A549 (cell line): Measurements from ENCODE around the gene IHH. TPM values are rescaled to one million over a fixed set of nuclear protein-coding genes. Genes with fewer than 3 reads are reported as not detected.

Experiments
- ATAC-seq, 2 experiments: fragments of 200-7000 bp in 1 of 2; fragments of >200 bp in 1 of 2; cut with Nextera tagmentation in 1 of 2; cut with Tn5 transposase in 1 of 2; 3 replicates each; pipeline versions ENCODE4 v1.8.0 to v1.9.1; 2018 to 2020; ENCODE audit warnings: mild to moderate bottlenecking in 1 of 2, moderate library complexity in 1 of 2
- CTCF ChIA-PET: fragments of 300-600 bp; sonication (Branson Sonifier 250); formaldehyde crosslinking; extraction: SDS; loops from one replicate; lab custom pipeline; 2021; ENCODE audit warnings: antibody characterized with exemption, inconsistent platforms; lab: Yijun Ruan, JAX
- POLR2A ChIA-PET: fragments of 350-600 bp; formaldehyde crosslinking; extraction: SDS; loops from one replicate; lab custom pipeline; 2021; ENCODE audit warnings: antibody characterized with exemption, inconsistent platforms; lab: Yijun Ruan, JAX
- DNase-seq, 2 experiments: peaks; one replicate each; pipeline versions ENCODE4 v3.0.0 to v3.0.0-alpha.2; 2011 to 2016; ENCODE audit warnings: low read depth in 1 of 2, low spot score in 1 of 2
- FAIRE-seq: peaks from 2 replicates; lab custom pipeline; 2011; peaks lifted over from hg19 to GRCh38; lab: Jason Lieb, UNC
- H3K27ac ChIP-seq, 2 experiments: fragments of >200 bp; sonication (Bioruptor Twin); formaldehyde crosslinking; 3 replicates each; pipeline ENCODE4 v1.5.1; 2016 to 2017
- H3K4me1 ChIP-seq: fragments of >200 bp; sonication (Bioruptor Twin); formaldehyde crosslinking; 3 replicates; pipeline ENCODE4 v1.6.1; 2016
- H3K4me2 ChIP-seq: fragments of >200 bp; sonication (Bioruptor Twin); formaldehyde crosslinking; 3 replicates; pipeline ENCODE4 v1.6.1; 2016
- H3K4me3 ChIP-seq: fragments of >200 bp; sonication (Bioruptor Twin); formaldehyde crosslinking; 3 replicates; pipeline ENCODE4 v1.5.1; 2016
- H3K9me3 ChIP-seq: fragments of >200 bp; sonication (Bioruptor Twin); formaldehyde crosslinking; 3 replicates; pipeline ENCODE4 v1.6.1; 2016
- ATOH8 ChIP-seq: fragments of 250-450 bp; sonication (Bioruptor Pico); IDR thresholded peaks from 2 replicates; pipeline ENCODE4 v1.5.0; 2020; ENCODE audit warnings: low read depth, mild to moderate bottlenecking, moderate library complexity
- BHLHE40 ChIP-seq: IDR thresholded peaks from 2 replicates; pipeline ENCODE4 v1.6.1; 2012; ENCODE audit warnings: low read depth, low read length, inconsistent platforms
- CBX8 ChIP-seq: fragments of 200-600 bp; sonication (generic); IDR thresholded peaks from 2 replicates; pipeline ENCODE4 v1.6.1; 2016
- E2F6 ChIP-seq: IDR thresholded peaks from 2 replicates; pipeline ENCODE4 v1.6.1; 2012; ENCODE audit warnings: low read depth, borderline replicate concordance
- EHMT2 ChIP-seq: fragments of 200-600 bp; sonication (generic); IDR thresholded peaks from 2 replicates; pipeline ENCODE4 v1.6.1; 2016; ENCODE audit warnings: antibody characterized with exemption, low read depth, mild to moderate bottlenecking, moderate library complexity
- ESRRA ChIP-seq: fragments of 150-350 bp; IDR thresholded peaks from 2 replicates; pipeline ENCODE4 v1.6.1; 2014; ENCODE audit warnings: mild to moderate bottlenecking, low read length, borderline replicate concordance
- FOSB ChIP-seq: fragments of 250-450 bp; sonication (Bioruptor Pico); IDR thresholded peaks from 2 replicates; pipeline ENCODE4 v1.5.0; 2020; ENCODE audit warnings: mild to moderate bottlenecking, moderate library complexity
- FOXS1 ChIP-seq: fragments of 250-450 bp; sonication (Bioruptor Pico); IDR thresholded peaks from 2 replicates; pipeline ENCODE4 v1.5.0; 2020; ENCODE audit warnings: mild to moderate bottlenecking, moderate library complexity
- HEYL ChIP-seq: fragments of 250-450 bp; sonication (Bioruptor Pico); IDR thresholded peaks from 2 replicates; pipeline ENCODE4 v1.8.0; 2021; ENCODE audit warnings: mild to moderate bottlenecking, moderate library complexity
- HMGXB4 ChIP-seq: fragments of 250-450 bp; sonication (Bioruptor Pico); IDR thresholded peaks from 2 replicates; pipeline ENCODE4 v1.5.0; 2021; ENCODE audit warnings: mild to moderate bottlenecking, moderate library complexity, borderline replicate concordance
- KDM5A ChIP-seq: fragments of 200-600 bp; sonication (generic); IDR thresholded peaks from 2 replicates; pipeline ENCODE4 v1.6.1; 2016; ENCODE audit warnings: antibody characterized with exemption, mild to moderate bottlenecking
- NFE2L2 ChIP-seq: fragments of 150-350 bp; conservative IDR thresholded peaks from 2 replicates; pipeline ENCODE4 v1.6.1; 2014; ENCODE audit warnings: low read length
- RARB ChIP-seq: fragments of 250-450 bp; sonication (Bioruptor Pico); IDR thresholded peaks from 2 replicates; pipeline ENCODE4 v1.8.0; 2021; ENCODE audit warnings: mild to moderate bottlenecking, moderate library complexity
- RCOR1 ChIP-seq: fragments of 150-350 bp; IDR thresholded peaks from 2 replicates; pipeline ENCODE4 v1.6.1; 2014; ENCODE audit warnings: antibody characterized with exemption, low read length, low read depth
- SREBF2 ChIP-seq: fragments of 450-650 bp; IDR thresholded peaks from 2 replicates; pipeline ENCODE4 v1.6.1; 2014; ENCODE audit warnings: mild to moderate bottlenecking, moderate library complexity
- TP53 ChIP-seq: fragments of 250-450 bp; sonication (Bioruptor Pico); IDR thresholded peaks from 2 replicates; pipeline ENCODE4 v1.5.0; 2021; ENCODE audit warnings: mild to moderate bottlenecking, moderate library complexity
- ZSCAN20 ChIP-seq: fragments of 250-450 bp; sonication (Bioruptor Pico); IDR thresholded peaks from 2 replicates; pipeline ENCODE4 v1.8.0; 2022; ENCODE audit warnings: mild to moderate bottlenecking, moderate library complexity
- WGBS: methylation state at CpG from one replicate; pipeline ENCODE4 v1.1.6; 2017; ENCODE audit errors: missing lambda C conversion rate; 5-methylcytosine and 5-hydroxymethylcytosine counted together
- polyA plus RNA-seq, 4 experiments: library from polyadenylated mRNA; depleted of rRNA in 3 of 4; stranded (reverse); fragments of >200 nt; fragmentation: RNase III in 1 of 4; extraction: RNeasy Plus Mini Kit Qiagen cat#74134 plus additional on column Dnase treatment in 1 of 4; gene quantifications; 2 replicates in 3 of 4; 3 replicates in 1 of 4; pipeline ENCODE4 v1.2.3, GENCODE V29; 2011 to 2017
- TF ChIP-seq, protein P1 (sequence below): fragments of 150-350 bp; IDR thresholded peaks from 2 replicates; pipeline ENCODE4 v1.6.1; 2014; ENCODE audit warnings: low read depth, mild to moderate bottlenecking, low read length
- TF ChIP-seq, protein P2 (sequence below): fragments of >200 bp; sonication (Bioruptor Twin); formaldehyde crosslinking; IDR thresholded peaks from 3 replicates; pipeline ENCODE4 v1.5.1; 2016

Gene IHH
- polyA plus RNA-seq, 2 of the 4 experiments (the other 2 are of a cell fraction), result 0.13 TPM; not detected in 1

- no peak for TF ChIP-seq TP53
- TF ChIP-seq, protein P1, sequence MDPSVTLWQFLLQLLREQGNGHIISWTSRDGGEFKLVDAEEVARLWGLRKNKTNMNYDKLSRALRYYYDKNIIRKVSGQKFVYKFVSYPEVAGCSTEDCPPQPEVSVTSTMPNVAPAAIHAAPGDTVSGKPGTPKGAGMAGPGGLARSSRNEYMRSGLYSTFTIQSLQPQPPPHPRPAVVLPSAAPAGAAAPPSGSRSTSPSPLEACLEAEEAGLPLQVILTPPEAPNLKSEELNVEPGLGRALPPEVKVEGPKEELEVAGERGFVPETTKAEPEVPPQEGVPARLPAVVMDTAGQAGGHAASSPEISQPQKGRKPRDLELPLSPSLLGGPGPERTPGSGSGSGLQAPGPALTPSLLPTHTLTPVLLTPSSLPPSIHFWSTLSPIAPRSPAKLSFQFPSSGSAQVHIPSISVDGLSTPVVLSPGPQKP, result no peak
- no peak for TF ChIP-seq EHMT2
- TF ChIP-seq RCOR1, result no peak
- no peak for TF ChIP-seq HEYL (CRISPR knock-in tag)
- TF ChIP-seq ESRRA, result no peak
- TF ChIP-seq FOSB (CRISPR knock-in tag), result no peak
- TF ChIP-seq SREBF2, result no peak
- TF ChIP-seq, all 56 proteins: peak for 0
These were observed 34.8 kb downstream of the IHH start (continued) for GRCh38 chr2:219025637-219026585.

- no peak overlapping the region for H3K4me3 ChIP-seq
- CTCF ChIA-PET, result interaction anchor here (1.3 to 12.4 kb wide), 7 partner anchors 13 to 471 kb away, joined by 3 to 173 read pairs (median 9); partner anchors contain the start of gene NHEJ1
- TF ChIP-seq CBX8, result no peak
- no peak for TF ChIP-seq KDM5A
- TF ChIP-seq, protein P2, sequence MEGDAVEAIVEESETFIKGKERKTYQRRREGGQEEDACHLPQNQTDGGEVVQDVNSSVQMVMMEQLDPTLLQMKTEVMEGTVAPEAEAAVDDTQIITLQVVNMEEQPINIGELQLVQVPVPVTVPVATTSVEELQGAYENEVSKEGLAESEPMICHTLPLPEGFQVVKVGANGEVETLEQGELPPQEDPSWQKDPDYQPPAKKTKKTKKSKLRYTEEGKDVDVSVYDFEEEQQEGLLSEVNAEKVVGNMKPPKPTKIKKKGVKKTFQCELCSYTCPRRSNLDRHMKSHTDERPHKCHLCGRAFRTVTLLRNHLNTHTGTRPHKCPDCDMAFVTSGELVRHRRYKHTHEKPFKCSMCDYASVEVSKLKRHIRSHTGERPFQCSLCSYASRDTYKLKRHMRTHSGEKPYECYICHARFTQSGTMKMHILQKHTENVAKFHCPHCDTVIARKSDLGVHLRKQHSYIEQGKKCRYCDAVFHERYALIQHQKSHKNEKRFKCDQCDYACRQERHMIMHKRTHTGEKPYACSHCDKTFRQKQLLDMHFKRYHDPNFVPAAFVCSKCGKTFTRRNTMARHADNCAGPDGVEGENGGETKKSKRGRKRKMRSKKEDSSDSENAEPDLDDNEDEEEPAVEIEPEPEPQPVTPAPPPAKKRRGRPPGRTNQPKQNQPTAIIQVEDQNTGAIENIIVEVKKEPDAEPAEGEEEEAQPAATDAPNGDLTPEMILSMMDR, result no peak
- TF ChIP-seq FOSB (CRISPR knock-in tag), result no peak
- no peak for TF ChIP-seq ZSCAN20 (CRISPR knock-in tag)
- TF ChIP-seq NFE2L2, result no peak
- TF ChIP-seq BHLHE40, result no peak
- no peak for TF ChIP-seq RARB (CRISPR knock-in tag)
- no peak for TF ChIP-seq ATOH8 (CRISPR knock-in tag)
- no peak for TF ChIP-seq HMGXB4 (CRISPR knock-in tag)
- TF ChIP-seq E2F6, result no peak
- TF ChIP-seq FOXS1, result no peak
- 37% methylated on average over 7 of the region's 11 CpGs for WGBS
- POLR2A ChIA-PET, result no interaction called here
- no peak for ATAC-seq
- no peaks in the 10 kb centered on the region for H3K9me3 ChIP-seq
- no peaks in the 10 kb centered on the region for H3K4me1 ChIP-seq
- no peak for FAIRE-seq
- no peak for DNase-seq
- no peak overlapping the region for H3K27ac ChIP-seq
- no peak overlapping the region for H3K4me2 ChIP-seq
These were observed 36.7 kb downstream of the IHH start for GRCh38 chr2:219024059-219024458.
